ENCODE data around the gene RBL1. TPM values are rescaled to one million over a fixed set of nuclear protein-coding genes. Genes with fewer than 3 reads are reported as not detected.
"Not testable (repeated sequence)": the region's sequence is repeated elsewhere in the genome, so short reads cannot be mapped to it uniquely, and the experiment has no call there.

The RBL1 gene
- total RNA-seq, 1 donor from 2014 or later, result 5.3 TPM

- DNase-seq (ENCODE audit: missing footprints); intact Hi-C loops (cut with DNase I): not testable (repeated sequence)
- ATAC-seq, result peak; percentile 66
These were observed 90.5 kb downstream of the RBL1 start for GRCh38 chr20:37005062-37005942.

GRCh38 chr20:37001634-37002033 is 94.2 kb downstream of the RBL1 start:
- DNase-seq (ENCODE audit: missing footprints); ATAC-seq; intact Hi-C loops (cut with DNase I): not testable (repeated sequence)

GRCh38 chr20:37000171-37000570 is 95.6 kb downstream of the RBL1 start:
- intact Hi-C loops (cut with DNase I); DNase-seq (ENCODE audit: missing footprints); ATAC-seq: not testable (repeated sequence)

- no peak for ATAC-seq
- intact Hi-C loops (cut with DNase I), result no loop called here
- DNase-seq (ENCODE audit: missing footprints), result no peak
These were observed 97.1 kb downstream of the RBL1 start for GRCh38 chr20:36998652-36999051.

GRCh38 chr20:36997121-36997520 is 98.7 kb downstream of the RBL1 start:
- DNase-seq (ENCODE audit: missing footprints), result no peak
- ATAC-seq, result no peak
- intact Hi-C loops (cut with DNase I), result no loop called here

GRCh38 chr20:36994221-36994620 is 101.6 kb downstream of the RBL1 start:
- ATAC-seq; intact Hi-C loops (cut with DNase I): not testable (repeated sequence)

GRCh38 chr20:36992802-36993334 is 102.9 kb downstream of the RBL1 start:
- ATAC-seq, result no peak
- intact Hi-C loops (cut with DNase I), result no loop called here
- DNase-seq (ENCODE audit: missing footprints), result no peak

More at GRCh38 chr20:36994221-36994620, 101.6 kb downstream of the RBL1 start:
- DNase-seq (ENCODE audit: missing footprints), result not testable (repeated sequence)

- DNase-seq (ENCODE audit: missing footprints) (no peak), ATAC-seq (no peak)
- intact Hi-C loops (cut with DNase I), result no loop called here
These were observed 104.1 kb downstream of the RBL1 start for GRCh38 chr20:36991703-36992102.

GRCh38 chr20:36989797-36990196 is 106.0 kb downstream of the RBL1 start:
- DNase-seq (ENCODE audit: missing footprints) (no peak), ATAC-seq (no peak)
- intact Hi-C loops (cut with DNase I), result no loop called here

- ATAC-seq (peak; percentile 39), DNase-seq (ENCODE audit: missing footprints) (no peak)
- intact Hi-C loops (cut with DNase I), result no loop called here
These were observed 107.3 kb downstream of the RBL1 start for GRCh38 chr20:36988494-36988966.

- no peak for ATAC-seq
- intact Hi-C loops (cut with DNase I), result no loop called here
- DNase-seq (ENCODE audit: missing footprints), result no peak
These were observed 111.5 kb downstream of the RBL1 start for GRCh38 chr20:36984257-36984638.

GRCh38 chr20:36975099-36975818 is 120.5 kb downstream of the RBL1 start:
- no peak for ATAC-seq
- no peak for DNase-seq (ENCODE audit: missing footprints)
- intact Hi-C loops (cut with DNase I), result no loop called here

- ATAC-seq, result no peak
- no peak for DNase-seq (ENCODE audit: missing footprints)
- intact Hi-C loops (cut with DNase I), result no loop called here
These were observed 121.1 kb downstream of the RBL1 start for GRCh38 chr20:36974660-36975059.

GRCh38 chr20:36971103-36971502 is 124.7 kb downstream of the RBL1 start:
- ATAC-seq (no peak), DNase-seq (ENCODE audit: missing footprints) (no peak)
- intact Hi-C loops (cut with DNase I), result no loop called here

GRCh38 chr20:36969478-36970186 is 126.2 kb downstream of the RBL1 start:
- ATAC-seq, result peak; percentile 20
- DNase-seq (ENCODE audit: missing footprints), result no peak
- intact Hi-C loops (cut with DNase I), result no loop called here

- DNase-seq (ENCODE audit: missing footprints) (no peak), ATAC-seq (peak; percentile 31)
- intact Hi-C loops (cut with DNase I), result no loop called here
These were observed 126.7 kb downstream of the RBL1 start for GRCh38 chr20:36969051-36969450.

GRCh38 chr20:36967636-36968035 is 128.2 kb downstream of the RBL1 start:
- intact Hi-C loops (cut with DNase I), result no loop called here
- DNase-seq (ENCODE audit: missing footprints) (no peak), ATAC-seq (no peak)

GRCh38 chr20:36966965-36967364 is 128.8 kb downstream of the RBL1 start:
- ATAC-seq; DNase-seq (ENCODE audit: missing footprints); intact Hi-C loops (cut with DNase I): not testable (repeated sequence)
